ENCODE results near the gene DOCK9.

- TF ChIP-seq, protein P1, sequence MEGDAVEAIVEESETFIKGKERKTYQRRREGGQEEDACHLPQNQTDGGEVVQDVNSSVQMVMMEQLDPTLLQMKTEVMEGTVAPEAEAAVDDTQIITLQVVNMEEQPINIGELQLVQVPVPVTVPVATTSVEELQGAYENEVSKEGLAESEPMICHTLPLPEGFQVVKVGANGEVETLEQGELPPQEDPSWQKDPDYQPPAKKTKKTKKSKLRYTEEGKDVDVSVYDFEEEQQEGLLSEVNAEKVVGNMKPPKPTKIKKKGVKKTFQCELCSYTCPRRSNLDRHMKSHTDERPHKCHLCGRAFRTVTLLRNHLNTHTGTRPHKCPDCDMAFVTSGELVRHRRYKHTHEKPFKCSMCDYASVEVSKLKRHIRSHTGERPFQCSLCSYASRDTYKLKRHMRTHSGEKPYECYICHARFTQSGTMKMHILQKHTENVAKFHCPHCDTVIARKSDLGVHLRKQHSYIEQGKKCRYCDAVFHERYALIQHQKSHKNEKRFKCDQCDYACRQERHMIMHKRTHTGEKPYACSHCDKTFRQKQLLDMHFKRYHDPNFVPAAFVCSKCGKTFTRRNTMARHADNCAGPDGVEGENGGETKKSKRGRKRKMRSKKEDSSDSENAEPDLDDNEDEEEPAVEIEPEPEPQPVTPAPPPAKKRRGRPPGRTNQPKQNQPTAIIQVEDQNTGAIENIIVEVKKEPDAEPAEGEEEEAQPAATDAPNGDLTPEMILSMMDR (IDR thresholded peaks at IDR 0.05) = no peak
- TF ChIP-seq EZH2 (IDR thresholded peaks at IDR 0.05; ENCODE audit: borderline replicate concordance, insufficient read depth, low read depth, low read length, poor library complexity, severe bottlenecking) = no peak
These were observed 89.5 kb downstream of the DOCK9 start for GRCh38 chr13:98888222-98888889.
